Neuronal stem cell (in vitro differentiated cells): ENCODE measurements around the gene AHSA1.

ENCODE experiments used
- DNase-seq: peaks from one replicate; pipeline ENCODE4 v3.0.0-alpha.2; 2013; ENCODE audit warnings: low spot score
- H2AFZ ChIP-seq: one replicate; pipeline ENCODE4 v1.6.1; 2013; ENCODE audit warnings: mild to moderate bottlenecking, low read length, inconsistent platforms
- H2AK5ac ChIP-seq: 2 replicates; pipeline ENCODE4 v1.6.1; 2013; ENCODE audit warnings: low read depth, mild to moderate bottlenecking, inconsistent platforms, low read length, moderate library complexity, mixed read lengths
- H2BK120ac ChIP-seq: 2 replicates; pipeline ENCODE4 v1.6.1; 2013; ENCODE audit warnings: low read depth, mild to moderate bottlenecking, inconsistent platforms, low read length, moderate library complexity, mixed read lengths
- H2BK12ac ChIP-seq: one replicate; pipeline ENCODE4 v1.6.1; 2013; ENCODE audit warnings: low read length, inconsistent platforms
- H2BK15ac ChIP-seq: 2 replicates; pipeline ENCODE4 v1.6.1; 2013; ENCODE audit warnings: mild to moderate bottlenecking, low read length, inconsistent platforms, mixed read lengths
- H2BK5ac ChIP-seq: one replicate; pipeline ENCODE4 v1.6.1; 2013; ENCODE audit warnings: inconsistent platforms, mild to moderate bottlenecking, low read length, moderate library complexity
- H3K14ac ChIP-seq: one replicate; pipeline ENCODE4 v1.6.1; 2013; ENCODE audit warnings: low read length, inconsistent platforms
- H3K18ac ChIP-seq: 2 replicates; pipeline ENCODE4 v1.6.1; 2013; ENCODE audit warnings: low read length, inconsistent platforms
- H3K23ac ChIP-seq: 2 replicates; pipeline ENCODE4 v1.6.1; 2013; ENCODE audit warnings: low read depth, mild to moderate bottlenecking, mixed read lengths, low read length, inconsistent platforms; ENCODE audit not compliant: poor library complexity
- H3K27ac ChIP-seq: replicated peaks from 3 replicates; pipeline ENCODE4 v1.5.1; 2013; ENCODE audit warnings: low read length, inconsistent platforms
- H3K27me3 ChIP-seq, 3 experiments: 2 replicates each; pipeline ENCODE4 v1.6.1; 2013; ENCODE audit warnings: low read length in 3 of 3, mild to moderate bottlenecking in 2 of 3, inconsistent platforms in 1 of 3, low read depth in 1 of 3, mixed read lengths in 1 of 3, moderate library complexity in 1 of 3; ENCODE audit not compliant: control insufficient read depth in 3 of 3, insufficient read depth in 3 of 3
- H3K36me3 ChIP-seq, 2 donors: replicated peaks in 1 of 2; 2 replicates each; pipeline ENCODE4 v1.6.1; 2013; ENCODE audit warnings: low read length in 2 of 2; ENCODE audit not compliant: control insufficient read depth in 2 of 2, insufficient read depth in 2 of 2
- H3K4ac ChIP-seq: 2 replicates; pipeline ENCODE4 v1.6.1; 2013; ENCODE audit warnings: inconsistent platforms, mild to moderate bottlenecking, low read length, moderate library complexity
- H3K4me1 ChIP-seq, 2 donors: 1 replicate in 1 of 2; 2 replicates in 1 of 2; pipeline ENCODE4 v1.6.1; 2013; ENCODE audit warnings: low read length in 2 of 2, low read depth in 1 of 2; ENCODE audit not compliant: control insufficient read depth in 2 of 2, insufficient read depth in 1 of 2
- H3K4me2 ChIP-seq: one replicate; pipeline ENCODE4 v1.6.1; 2013; ENCODE audit warnings: mild to moderate bottlenecking, low read length, inconsistent platforms; ENCODE audit not compliant: insufficient read depth, poor library complexity, severe bottlenecking
- H3K4me3 ChIP-seq, 2 donors: 2 replicates each; pipeline ENCODE4 v1.5.1; 2013; ENCODE audit warnings: low read length in 2 of 2, mild to moderate bottlenecking in 2 of 2, inconsistent platforms in 1 of 2, moderate library complexity in 1 of 2
- H3K79me1 ChIP-seq: one replicate; pipeline ENCODE4 v1.6.1; 2013; ENCODE audit warnings: low read depth, mild to moderate bottlenecking, inconsistent platforms, low read length, moderate library complexity
- H3K9ac ChIP-seq: one replicate; pipeline ENCODE4 v1.6.1; 2013; ENCODE audit warnings: mild to moderate bottlenecking, low read depth, low read length, inconsistent platforms; ENCODE audit not compliant: poor library complexity
- H3K9me3 ChIP-seq, 2 donors: replicated peaks in 1 of 2; 2 replicates each; pipeline versions ENCODE3 to v1.6.1; 2013; ENCODE audit warnings: low read length in 2 of 2, mild to moderate bottlenecking in 2 of 2, inconsistent platforms in 1 of 2, low read depth in 1 of 2, mixed read lengths in 1 of 2, moderate library complexity in 1 of 2; ENCODE audit not compliant: control insufficient read depth in 2 of 2, insufficient read depth in 1 of 2
- H4K8ac ChIP-seq: one replicate; pipeline ENCODE4 v1.6.1; 2013; ENCODE audit warnings: low read depth, mild to moderate bottlenecking, inconsistent platforms, low read length, moderate library complexity
- H4K91ac ChIP-seq: one replicate; pipeline ENCODE4 v1.6.1; 2013; ENCODE audit warnings: low read length, low read depth, mild to moderate bottlenecking, inconsistent platforms; ENCODE audit not compliant: poor library complexity
- WGBS, 2 donors: extraction: QIAGEN DNeasy Blood & Tissue Kit; methylation state at CpG; one replicate each; pipeline ENCODE4 v1.1.7; 2013; ENCODE audit warnings: missing lambda C conversion rate in 2 of 2, mixed read lengths in 1 of 2; ENCODE audit not compliant: insufficient read length in 2 of 2, insufficient replicate concordance in 1 of 2; ENCODE audit errors: extremely low coverage in 2 of 2; 5-methylcytosine and 5-hydroxymethylcytosine counted together

AHSA1 gene

GRCh38 chr14:77478029-77478428, 20.1 kb downstream of the AHSA1 start:
- H4K91ac ChIP-seq: no peak overlapping the region
- no peaks in the 10 kb centered on the region for H3K79me1 ChIP-seq
- H4K8ac ChIP-seq: no peak overlapping the region
- H3K9me3 ChIP-seq: no peaks in the 10 kb centered on the region
- H3K4me1 ChIP-seq: peaks cover 0 to 4% of the 10 kb centered on the region in 2 donors
- peaks cover 0 to 34% (median 0%) of the 10 kb centered on the region in 3 experiments for H3K27me3 ChIP-seq
- no peaks in the 10 kb centered on the region for H3K36me3 ChIP-seq
- peak overlapping the region; percentile 47 for H3K23ac ChIP-seq
- H3K18ac ChIP-seq: peak overlapping the region; percentile 27
- no peak overlapping the region for H2BK120ac ChIP-seq
- H2BK5ac ChIP-seq: no peak overlapping the region
- no peak overlapping the region for H3K4me2 ChIP-seq
- no peak overlapping the region for H3K4me3 ChIP-seq
- no peak overlapping the region for H3K27ac ChIP-seq
- peak overlapping the region; percentile 75 for H3K14ac ChIP-seq
- no peak overlapping the region for H2AFZ ChIP-seq
- H2BK12ac ChIP-seq: no peak overlapping the region
- no peak for DNase-seq
- H3K4ac ChIP-seq: no peak overlapping the region
- peak overlapping the region; percentile 26 for H2AK5ac ChIP-seq
- WGBS, 2 donors: no CpG with 5 or more reads among the region's 5 CpGs
- no peak overlapping the region for H2BK15ac ChIP-seq
- peak overlapping the region; percentile 63 for H3K9ac ChIP-seq

GRCh38 chr14:77478796-77479195, 20.9 kb downstream of the AHSA1 start:
- no peaks in the 10 kb centered on the region for H3K79me1 ChIP-seq
- no CpG with 5 or more reads among the region's 1 CpG for WGBS, 2 donors
- no peaks in the 10 kb centered on the region for H3K9me3 ChIP-seq
- no peak overlapping the region for H3K27ac ChIP-seq
- H3K9ac ChIP-seq: no peak overlapping the region
- H2BK120ac ChIP-seq: no peak overlapping the region
- DNase-seq: no peak
- H4K8ac ChIP-seq: no peak overlapping the region
- H2BK12ac ChIP-seq: no peak overlapping the region
- no peaks in the 10 kb centered on the region for H3K36me3 ChIP-seq
- no peak overlapping the region for H3K4ac ChIP-seq
- no peak overlapping the region for H3K14ac ChIP-seq
- no peak overlapping the region for H2AK5ac ChIP-seq
- H3K18ac ChIP-seq: no peak overlapping the region
- peaks cover 0 to 31% (median 0%) of the 10 kb centered on the region in 3 experiments for H3K27me3 ChIP-seq
- H3K4me1 ChIP-seq: peaks cover 0 to 4% of the 10 kb centered on the region in 2 donors
- H2BK15ac ChIP-seq: no peak overlapping the region
- no peak overlapping the region for H4K91ac ChIP-seq
- H3K4me3 ChIP-seq: no peak overlapping the region
- H2AFZ ChIP-seq: no peak overlapping the region
- no peak overlapping the region for H3K23ac ChIP-seq
- no peak overlapping the region for H3K4me2 ChIP-seq
- H2BK5ac ChIP-seq: no peak overlapping the region

- peaks cover 2% of the 10 kb centered on the region for H3K79me1 ChIP-seq
- H3K9me3 ChIP-seq: no peaks in the 10 kb centered on the region
- H2BK15ac ChIP-seq: no peak overlapping the region
- peaks cover 0 to 4% of the 10 kb centered on the region in 2 donors for H3K4me1 ChIP-seq
- no peak overlapping the region for H2BK5ac ChIP-seq
- H3K14ac ChIP-seq: no peak overlapping the region
- no peak overlapping the region for H3K4me3 ChIP-seq
- no peak overlapping the region for H2AFZ ChIP-seq
- peak overlapping the region; percentile 10 for H3K23ac ChIP-seq
- no peak overlapping the region for H3K4ac ChIP-seq
- H3K27ac ChIP-seq: no peak overlapping the region
- no peak overlapping the region for H3K9ac ChIP-seq
- WGBS, 2 donors: no CpG with 5 or more reads among the region's 8 CpGs
- no peak for DNase-seq
- H2AK5ac ChIP-seq: no peak overlapping the region
- no peak overlapping the region for H2BK12ac ChIP-seq
- H2BK120ac ChIP-seq: no peak overlapping the region
- peaks cover 0 to 13% (median 0%) of the 10 kb centered on the region in 3 experiments for H3K27me3 ChIP-seq
- H4K91ac ChIP-seq: no peak overlapping the region
- H4K8ac ChIP-seq: no peak overlapping the region
- H3K4me2 ChIP-seq: no peak overlapping the region
- H3K36me3 ChIP-seq: no peaks in the 10 kb centered on the region
- H3K18ac ChIP-seq: peak overlapping the region; percentile 76
Observed at GRCh38 chr14:77482422-77482821, 24.5 kb downstream of the AHSA1 start.

- DNase-seq: no peak
- no CpG with 5 or more reads among the region's 3 CpGs for WGBS, 2 donors
- Histone ChIP-seq H3K4ac (no peak overlapping the region), H3K4me3 (no peak overlapping the region), H2BK120ac (no peak overlapping the region), H4K91ac (no peak overlapping the region), H3K79me1 (peaks cover 2% of the 10 kb centered on the region), H4K8ac (no peak overlapping the region), H3K9ac (no peak overlapping the region), H3K27me3 (peaks cover 0 to 21% (median 0%) of the 10 kb centered on the region in 3 experiments), H3K18ac (no peak overlapping the region), H3K4me1 (peaks cover 0 to 4% of the 10 kb centered on the region in 2 donors), H3K36me3 (no peaks in the 10 kb centered on the region), H3K23ac (no peak overlapping the region), H3K27ac (no peak overlapping the region), H2BK15ac (no peak overlapping the region), H2BK12ac (no peak overlapping the region), H3K14ac (peak overlapping the region; percentile 67), H3K4me2 (no peak overlapping the region), H2AK5ac (peak overlapping the region; percentile 13), H3K9me3 (no peaks in the 10 kb centered on the region), H2AFZ (no peak overlapping the region), H2BK5ac (no peak overlapping the region)
Observed at GRCh38 chr14:77485256-77485655, 27.4 kb downstream of the AHSA1 start.
